Breast epithelium (tissue), 4 donors: ENCODE data around the gene GALNT9. TPM values are rescaled to one million over a fixed set of nuclear protein-coding genes. Genes with fewer than 3 reads are reported as not detected.

Experiments used
- DNase-seq, 2 donors: peaks; one replicate each; pipeline ENCODE4 v3.0.0-alpha.2; 2019; ENCODE audit warnings: low spot score in 2 of 2
- H3K27ac ChIP-seq, 2 donors: fragments of 200-600 bp; sonication (generic) in 1 of 2; one replicate each; pipeline ENCODE4 v1.5.1; 2016 to 2019; ENCODE audit warnings: mild to moderate bottlenecking in 1 of 2
- H3K27me3 ChIP-seq, 2 donors: fragments of 200-600 bp; sonication (generic) in 1 of 2; one replicate each; pipeline versions ENCODE4 v1.5.1 to v1.6.0; 2017 to 2019; ENCODE audit warnings: control low read depth in 1 of 2, mild to moderate bottlenecking in 1 of 2
- H3K36me3 ChIP-seq: fragments of 200-600 bp; one replicate; pipeline ENCODE4 v1.5.1; 2019
- H3K4me1 ChIP-seq, 2 donors: fragments of 200-600 bp; sonication (generic); one replicate each; pipeline ENCODE4 v1.5.1; 2016 to 2019; ENCODE audit warnings: control low read depth in 1 of 2
- H3K4me3 ChIP-seq, 3 donors: fragments of 200-600 bp; sonication (generic); 1 replicate in 2 of 3; 2 replicates in 1 of 3; pipeline ENCODE4 v1.5.1; 2016 to 2019; ENCODE audit warnings: mild to moderate bottlenecking in 3 of 3, moderate library complexity in 2 of 3
- H3K9me3 ChIP-seq, 2 donors: fragments of 200-600 bp; sonication (generic) in 1 of 2; one replicate each; pipeline ENCODE4 v1.5.1; 2016 to 2019; ENCODE audit warnings: control low read depth in 1 of 2
- POLR2A ChIP-seq: fragments of 450-650 bp; IDR thresholded peaks from one replicate; pipeline ENCODE4 v1.6.1; 2016; ENCODE audit warnings: antibody characterized with exemption, mild to moderate bottlenecking, moderate library complexity
- POLR2AphosphoS5 ChIP-seq, 3 donors: sonication (generic); formaldehyde crosslinking; IDR thresholded peaks; one replicate each; pipeline ENCODE4 v1.6.1; 2017; ENCODE audit warnings: antibody characterized with exemption in 3 of 3
- intact Hi-C: fragments of 100-400 bp; cut with DNase I; formaldehyde crosslinking; loops from one replicate; pipeline ENCODE4 v1.15.1; 2023; ENCODE audit warnings: low total_unique reads
- total RNA-seq, 3 donors: library from RNA; depleted of rRNA; stranded (reverse); fragments of >200 nt; gene quantifications; one replicate each; pipeline ENCODE4 v1.1.0, GENCODE V29; 2016
- TF ChIP-seq, protein P1 (sequence below), 3 donors: fragments of 450-650 bp; IDR thresholded peaks; one replicate each; pipeline ENCODE4 v1.5.1; 2016 to 2017; ENCODE audit warnings: antibody characterized with exemption in 3 of 3, mild to moderate bottlenecking in 3 of 3, moderate library complexity in 3 of 3

The GALNT9 gene
- total RNA-seq, 3 donors from 2014 or later: 2.9 TPM; not detected in 2

- H3K9me3 ChIP-seq: no peaks in the 10 kb centered on the region
- no peak for DNase-seq
- H3K27ac ChIP-seq: no peak overlapping the region
- intact Hi-C loops: no loop called here
- H3K4me1 ChIP-seq: no peaks in the 10 kb centered on the region
- TF ChIP-seq POLR2AphosphoS5 (IDR thresholded peaks at IDR 0.05): no peak
- TF ChIP-seq, protein P1, sequence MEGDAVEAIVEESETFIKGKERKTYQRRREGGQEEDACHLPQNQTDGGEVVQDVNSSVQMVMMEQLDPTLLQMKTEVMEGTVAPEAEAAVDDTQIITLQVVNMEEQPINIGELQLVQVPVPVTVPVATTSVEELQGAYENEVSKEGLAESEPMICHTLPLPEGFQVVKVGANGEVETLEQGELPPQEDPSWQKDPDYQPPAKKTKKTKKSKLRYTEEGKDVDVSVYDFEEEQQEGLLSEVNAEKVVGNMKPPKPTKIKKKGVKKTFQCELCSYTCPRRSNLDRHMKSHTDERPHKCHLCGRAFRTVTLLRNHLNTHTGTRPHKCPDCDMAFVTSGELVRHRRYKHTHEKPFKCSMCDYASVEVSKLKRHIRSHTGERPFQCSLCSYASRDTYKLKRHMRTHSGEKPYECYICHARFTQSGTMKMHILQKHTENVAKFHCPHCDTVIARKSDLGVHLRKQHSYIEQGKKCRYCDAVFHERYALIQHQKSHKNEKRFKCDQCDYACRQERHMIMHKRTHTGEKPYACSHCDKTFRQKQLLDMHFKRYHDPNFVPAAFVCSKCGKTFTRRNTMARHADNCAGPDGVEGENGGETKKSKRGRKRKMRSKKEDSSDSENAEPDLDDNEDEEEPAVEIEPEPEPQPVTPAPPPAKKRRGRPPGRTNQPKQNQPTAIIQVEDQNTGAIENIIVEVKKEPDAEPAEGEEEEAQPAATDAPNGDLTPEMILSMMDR (IDR thresholded peaks at IDR 0.05): no peak
- no peak for TF ChIP-seq POLR2A
- H3K4me3 ChIP-seq: no peak overlapping the region
- H3K36me3 ChIP-seq: no peaks in the 10 kb centered on the region
- H3K27me3 ChIP-seq: peaks cover 5 to 90% of the 10 kb centered on the region in 2 donors
Observed at GRCh38 chr12:132174015-132174838, 155.2 kb downstream of the GALNT9 start.

GRCh38 chr12:132173135-132174014 is 156.0 kb downstream of the GALNT9 start:
- peaks cover 5 to 89% of the 10 kb centered on the region in 2 donors for H3K27me3 ChIP-seq
- DNase-seq: no peak
- H3K9me3 ChIP-seq: no peaks in the 10 kb centered on the region
- H3K4me1 ChIP-seq: no peaks in the 10 kb centered on the region
- intact Hi-C loops: no loop called here
- no peak overlapping the region for H3K4me3 ChIP-seq
- H3K36me3 ChIP-seq: no peaks in the 10 kb centered on the region
- TF ChIP-seq, protein P1 (IDR thresholded peaks at IDR 0.05): no peak
- TF ChIP-seq POLR2A (no peak), POLR2AphosphoS5 (IDR thresholded peaks at IDR 0.05) (no peak)
- no peak overlapping the region for H3K27ac ChIP-seq

GRCh38 chr12:132172619-132173018 is 156.8 kb downstream of the GALNT9 start:
- Histone ChIP-seq H3K4me3 (no peak overlapping the region), H3K4me1 (no peaks in the 10 kb centered on the region), H3K27me3 (peaks cover 5 to 86% of the 10 kb centered on the region in 2 donors), H3K9me3 (no peaks in the 10 kb centered on the region), H3K27ac (no peak overlapping the region), H3K36me3 (no peaks in the 10 kb centered on the region)
- intact Hi-C loops: no loop called here
- TF ChIP-seq, protein P1 (IDR thresholded peaks at IDR 0.05): no peak
- no peak for DNase-seq

- no peaks in the 10 kb centered on the region for H3K36me3 ChIP-seq
- H3K4me3 ChIP-seq: no peak overlapping the region
- no peak overlapping the region for H3K27ac ChIP-seq
- no peaks in the 10 kb centered on the region for H3K9me3 ChIP-seq
- TF ChIP-seq POLR2AphosphoS5 (IDR thresholded peaks at IDR 0.05) (no peak), POLR2A (no peak)
- TF ChIP-seq, protein P1 (IDR thresholded peaks at IDR 0.05): no peak
- H3K27me3 ChIP-seq: peaks cover 5 to 82% of the 10 kb centered on the region in 2 donors
- intact Hi-C loops: no loop called here
- no peaks in the 10 kb centered on the region for H3K4me1 ChIP-seq
- DNase-seq: no peak
Observed at GRCh38 chr12:132171968-132172521, 157.3 kb downstream of the GALNT9 start.
